Inflammatory macrophage (primary cell): Measurements from ENCODE around the gene CYP26B1.

ENCODE experiments used
- DNase-seq, 2 donors: peaks; one replicate each; pipeline ENCODE4 v3.0.0-alpha.2; 2020 to 2022

Gene CYP26B1

DNA sequence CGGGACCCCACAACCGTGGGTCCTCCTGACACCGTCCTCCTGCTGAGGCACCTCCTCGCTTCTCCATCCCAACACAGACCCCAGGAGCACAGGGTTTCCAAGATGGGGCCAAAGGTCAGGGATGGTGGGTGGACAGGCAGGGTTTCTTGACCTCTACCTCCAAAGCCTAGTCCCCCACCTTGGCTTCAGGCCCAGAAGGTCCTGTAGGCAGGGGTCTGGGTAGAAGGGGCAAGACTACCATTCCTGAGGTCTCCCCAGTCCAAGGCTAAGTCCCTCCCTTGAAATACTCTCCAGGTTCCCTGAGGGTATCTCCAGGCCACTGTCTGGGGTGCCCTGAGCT lies 7.1 kb downstream of the CYP26B1 start:
- no peak for DNase-seq

DNA sequence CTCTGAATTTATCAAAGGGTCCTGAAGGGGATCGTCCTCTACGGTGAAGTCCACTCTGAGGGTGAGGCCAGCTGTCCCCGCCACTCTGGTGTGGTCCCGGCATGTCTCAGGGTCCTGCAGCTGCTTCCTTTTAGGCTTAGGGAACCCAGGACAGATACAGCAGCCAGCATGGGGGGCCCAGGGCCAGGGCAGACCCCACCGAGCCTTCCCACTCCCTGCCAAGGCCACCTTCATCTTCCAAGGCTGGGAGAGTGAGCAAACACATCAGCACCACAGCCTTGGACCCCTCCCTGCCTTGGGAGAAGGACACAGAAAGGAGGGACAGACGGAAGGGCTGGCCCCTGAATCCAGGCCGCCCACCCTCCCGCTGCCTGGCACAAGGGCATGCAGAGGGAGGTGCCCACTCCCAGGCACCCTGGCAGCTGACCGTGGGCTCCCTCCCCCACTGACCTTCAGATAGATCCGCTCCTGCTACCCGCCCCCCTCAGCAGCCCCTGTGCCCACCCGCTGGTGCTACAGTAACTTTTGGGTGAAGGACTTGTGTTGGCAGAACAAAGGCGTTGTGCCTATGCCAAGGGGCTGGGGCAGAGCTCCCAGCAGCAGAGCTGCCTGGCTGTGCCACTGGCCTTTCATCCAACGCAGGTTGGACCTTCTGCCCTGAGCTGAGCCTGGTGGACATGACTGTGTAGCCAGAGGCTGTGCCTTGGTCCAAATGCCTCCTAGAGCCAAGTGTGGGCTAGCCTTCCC lies 7.6 kb downstream of the CYP26B1 start:
- DNase-seq: no peak

DNA sequence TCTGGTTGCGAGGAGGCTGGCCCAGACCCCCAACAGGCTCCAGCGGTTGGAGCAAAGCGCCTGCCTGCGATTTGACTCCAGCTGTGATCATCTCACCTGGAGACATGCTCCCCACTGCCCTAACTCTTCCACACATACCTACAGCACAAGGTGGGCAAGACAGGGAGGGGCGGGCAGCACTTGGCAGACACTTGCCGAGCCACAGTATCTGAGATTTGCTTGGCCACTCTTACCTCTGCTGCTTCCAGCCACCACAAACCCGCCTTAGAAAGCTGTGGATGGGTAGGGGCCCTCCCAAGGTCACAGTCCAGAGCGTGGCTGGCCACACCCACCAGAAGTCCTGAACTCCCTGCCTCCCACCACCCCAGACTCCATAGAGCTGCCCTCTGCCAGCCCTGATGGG lies 8.2 kb downstream of the CYP26B1 start:
- no peak for DNase-seq

DNA sequence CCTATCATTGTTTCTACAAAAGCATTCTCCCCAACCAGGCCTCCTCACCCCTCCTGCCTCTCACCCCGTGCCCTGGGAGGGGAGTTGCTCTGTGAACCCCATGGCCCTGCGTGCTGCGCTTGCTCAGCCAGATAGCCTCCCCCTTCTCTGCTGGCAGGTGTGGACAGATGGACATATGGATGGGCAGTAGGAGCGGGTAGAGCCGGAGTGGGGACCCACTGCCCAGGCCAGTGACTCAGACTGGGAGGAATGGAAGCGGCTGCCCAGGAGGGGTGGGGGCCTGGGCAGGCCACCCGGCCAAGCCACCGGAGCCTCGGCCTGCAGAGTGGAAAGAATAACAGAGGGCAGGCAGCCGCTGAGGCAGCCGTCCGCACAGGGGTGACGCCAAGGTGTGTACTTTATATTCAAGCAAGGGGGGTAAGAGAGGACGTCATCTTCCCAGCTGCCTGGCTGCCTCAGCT lies 8.7 kb downstream of the CYP26B1 start:
- no peak for DNase-seq

DNA sequence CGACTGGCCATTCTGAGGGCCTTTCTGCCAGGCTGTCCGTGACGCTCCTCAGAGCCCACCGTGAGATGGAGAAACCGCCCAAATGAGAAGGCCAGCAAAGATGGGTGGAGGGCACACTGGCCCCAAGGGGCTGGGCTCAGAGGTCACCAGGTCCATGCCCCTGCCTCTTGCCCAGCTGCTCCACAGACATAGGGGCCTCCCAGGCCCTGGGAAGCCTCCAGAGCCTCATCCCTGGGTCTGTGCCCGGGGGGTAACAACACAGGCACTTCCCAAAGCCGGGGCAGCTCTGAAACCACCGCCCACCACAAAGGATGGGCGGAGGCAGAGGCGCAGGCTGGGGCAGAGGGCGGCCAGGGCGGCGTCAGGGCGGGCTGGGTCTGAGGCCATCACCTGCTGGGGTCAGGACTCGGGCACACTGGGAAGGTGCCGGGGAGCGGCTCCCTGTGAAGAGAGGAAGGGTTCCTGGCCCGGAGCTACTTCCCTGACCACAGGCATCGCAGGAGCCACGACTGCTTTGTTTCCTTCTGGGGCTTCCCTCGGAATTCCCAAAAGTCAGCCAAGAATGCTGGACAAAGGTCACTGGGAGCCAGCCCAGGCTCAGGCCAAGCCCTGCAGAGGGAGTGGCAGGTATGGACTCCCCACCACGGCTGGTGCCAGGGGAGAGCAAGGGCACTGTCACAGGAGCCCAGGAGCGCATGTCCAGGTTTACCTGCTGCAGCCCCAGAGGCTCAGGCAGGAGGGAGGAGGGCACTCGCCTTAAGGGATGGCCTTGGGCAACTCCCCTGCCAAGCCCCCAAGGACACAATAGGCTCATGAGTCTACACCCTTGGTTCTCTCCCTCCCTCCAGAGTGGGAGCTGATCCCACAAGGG lies 9.4 kb downstream of the CYP26B1 start:
- DNase-seq: no peak

DNA sequence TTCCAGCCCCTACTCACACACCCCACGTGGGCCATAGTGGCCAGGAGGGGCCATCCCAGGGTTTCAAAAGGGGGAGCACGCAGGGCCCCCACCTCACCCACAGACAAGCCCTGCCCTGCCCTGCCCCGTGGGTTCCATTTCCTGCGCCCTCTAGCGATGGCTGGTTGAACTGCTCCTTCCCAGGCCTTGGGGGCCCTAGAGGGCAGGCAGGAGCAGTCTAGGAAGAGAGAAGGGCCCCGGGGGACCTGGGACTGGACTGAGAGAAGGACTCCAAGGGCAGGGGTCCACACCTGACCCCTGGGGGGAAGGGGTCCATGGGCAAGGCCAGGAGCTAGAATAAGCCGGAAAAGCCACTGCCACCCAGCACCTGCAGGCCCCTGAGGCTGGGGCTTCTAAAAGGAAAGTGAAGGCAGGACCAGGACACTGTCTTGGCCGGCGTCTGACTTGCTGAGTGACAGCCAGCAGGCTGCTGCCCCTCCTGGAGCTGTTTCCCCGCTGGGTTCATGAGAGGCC lies 10.1 kb downstream of the CYP26B1 start:
- DNase-seq: peak; percentile 35 to 50

DNA sequence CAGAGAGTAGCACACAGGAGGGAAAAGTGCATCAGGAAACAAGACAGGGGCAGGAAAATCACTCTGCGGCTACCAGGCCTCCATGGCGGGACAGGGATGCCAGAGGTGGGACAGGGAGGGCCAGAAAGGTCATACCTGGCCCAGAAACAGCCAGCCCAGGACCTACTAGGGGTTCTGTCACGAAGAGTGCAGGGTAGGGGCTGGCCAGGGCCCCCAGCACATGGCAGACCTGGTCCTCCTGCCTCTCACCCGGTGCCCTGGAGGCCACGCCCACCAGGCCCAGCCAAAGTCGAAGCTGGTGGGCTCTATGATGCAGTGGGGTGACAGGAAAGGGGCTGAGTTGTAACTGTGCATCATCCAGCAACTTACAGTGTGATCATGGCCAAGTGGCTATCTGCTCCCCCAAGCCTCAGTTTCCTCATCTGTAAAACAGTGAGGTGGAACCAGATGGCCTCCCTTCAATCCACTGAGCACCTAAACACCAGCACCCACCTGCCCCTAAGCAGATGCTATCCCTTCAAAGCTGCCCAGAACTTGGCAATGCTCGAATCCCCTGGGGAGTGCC lies 10.6 kb downstream of the CYP26B1 start:
- no peak for DNase-seq

DNA sequence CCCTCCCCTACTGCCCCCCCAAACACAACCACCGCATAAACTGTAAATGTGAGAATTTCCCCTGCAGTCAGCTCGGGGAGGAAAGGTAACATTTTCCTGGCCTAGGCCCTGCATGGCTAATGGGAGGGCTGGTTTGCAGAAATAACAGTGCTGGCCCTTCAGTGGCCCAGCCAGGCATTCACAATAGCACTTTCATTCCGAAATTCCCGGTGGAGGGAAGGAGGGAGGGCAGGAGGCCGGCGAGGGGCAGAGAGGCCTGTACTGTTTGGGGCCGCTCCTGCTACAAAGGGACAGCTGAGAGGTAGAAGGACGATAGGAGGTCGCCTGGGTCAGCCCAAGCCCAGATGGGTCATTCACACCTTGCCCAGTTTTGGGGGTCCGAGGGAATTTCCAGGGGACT lies 11.3 kb downstream of the CYP26B1 start:
- no peak for DNase-seq

DNA sequence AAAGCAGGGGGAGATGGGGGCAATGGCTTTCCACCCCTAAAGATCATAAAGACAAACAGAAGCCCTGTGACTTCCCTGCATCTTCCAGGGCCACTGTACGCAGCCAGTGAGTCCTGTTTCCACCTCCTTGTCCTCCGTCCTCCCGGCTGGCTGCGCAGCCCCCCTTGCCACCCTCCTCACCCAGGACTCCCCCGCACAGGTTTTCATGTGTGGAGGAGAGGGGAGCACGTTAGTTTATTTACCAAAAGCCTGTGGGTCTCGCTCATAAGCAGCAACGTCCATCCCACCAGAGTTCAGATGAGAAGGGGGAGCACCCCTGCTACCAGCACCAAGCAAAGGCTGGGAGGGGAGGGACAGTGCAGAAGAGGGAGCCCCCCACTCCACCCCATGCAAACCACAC lies 11.7 kb downstream of the CYP26B1 start:
- DNase-seq: no peak

DNA sequence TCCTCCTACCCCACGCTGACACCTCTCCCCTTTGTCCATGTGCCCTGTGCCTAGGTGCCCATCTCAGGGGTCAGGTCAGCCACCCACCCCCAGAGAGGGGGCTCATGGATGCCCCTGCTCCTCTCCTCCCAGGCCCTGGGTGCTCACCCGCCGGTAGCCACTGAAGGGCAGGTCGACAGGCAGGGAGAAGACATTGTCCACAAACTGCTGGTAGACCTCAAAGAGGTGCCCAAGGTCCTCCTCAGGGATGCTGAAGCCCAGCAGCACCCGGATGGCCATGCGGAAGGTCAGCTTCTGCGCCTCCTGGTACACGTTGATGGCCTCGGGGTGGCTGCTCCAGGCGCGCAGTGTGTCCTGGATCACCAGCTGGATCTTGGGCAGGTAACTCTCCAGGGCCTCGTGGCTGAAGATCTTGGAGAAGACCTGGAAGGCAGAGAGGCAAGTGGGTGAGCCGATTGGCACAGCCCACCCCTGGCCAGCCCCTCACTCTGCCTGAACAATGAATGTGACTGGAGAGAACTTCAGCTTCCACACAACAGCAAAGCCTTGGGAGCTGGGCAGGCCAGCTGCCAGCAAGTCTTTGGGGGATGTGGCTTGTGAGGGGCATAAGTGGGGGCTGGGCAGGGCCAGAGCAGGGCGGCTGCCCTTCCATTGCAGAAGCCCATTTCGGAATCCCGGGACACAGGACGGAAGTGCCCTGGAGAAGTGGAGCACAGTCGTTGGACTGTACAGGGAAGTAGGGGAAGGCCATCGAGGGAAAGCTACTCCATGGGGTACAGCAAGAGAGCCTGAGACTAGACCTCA lies 12.5 kb downstream of the CYP26B1 start:
- no peak for DNase-seq

DNA sequence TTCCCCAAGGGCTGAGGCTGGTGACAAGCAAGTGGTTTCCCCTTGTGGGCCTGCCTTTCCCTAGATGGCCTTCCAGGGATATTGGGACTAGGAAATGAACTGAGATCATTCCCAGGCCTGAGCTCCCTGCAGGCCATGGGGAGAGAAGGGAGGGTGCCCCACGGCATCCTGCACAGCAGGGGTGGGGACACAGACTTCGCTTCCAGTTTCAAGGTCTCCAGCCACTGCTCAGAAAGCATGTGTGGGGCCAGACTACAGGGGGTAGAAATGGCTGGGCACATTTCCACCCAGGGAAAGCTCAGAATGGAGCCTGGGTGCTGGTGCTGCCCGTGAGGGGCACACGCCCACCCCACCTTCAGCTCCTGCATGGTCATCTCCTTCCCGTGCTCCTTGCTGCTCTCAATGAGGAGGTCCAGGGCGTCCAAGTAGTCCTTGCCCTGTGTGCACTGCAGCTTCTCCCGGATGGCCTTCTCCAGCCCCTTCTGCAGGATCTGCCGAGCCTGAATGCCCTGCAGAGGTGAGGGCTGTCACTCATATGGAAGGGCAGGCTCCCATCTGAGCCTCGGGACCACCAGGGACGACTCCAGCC lies 13.2 kb downstream of the CYP26B1 start:
- DNase-seq: no peak

DNA sequence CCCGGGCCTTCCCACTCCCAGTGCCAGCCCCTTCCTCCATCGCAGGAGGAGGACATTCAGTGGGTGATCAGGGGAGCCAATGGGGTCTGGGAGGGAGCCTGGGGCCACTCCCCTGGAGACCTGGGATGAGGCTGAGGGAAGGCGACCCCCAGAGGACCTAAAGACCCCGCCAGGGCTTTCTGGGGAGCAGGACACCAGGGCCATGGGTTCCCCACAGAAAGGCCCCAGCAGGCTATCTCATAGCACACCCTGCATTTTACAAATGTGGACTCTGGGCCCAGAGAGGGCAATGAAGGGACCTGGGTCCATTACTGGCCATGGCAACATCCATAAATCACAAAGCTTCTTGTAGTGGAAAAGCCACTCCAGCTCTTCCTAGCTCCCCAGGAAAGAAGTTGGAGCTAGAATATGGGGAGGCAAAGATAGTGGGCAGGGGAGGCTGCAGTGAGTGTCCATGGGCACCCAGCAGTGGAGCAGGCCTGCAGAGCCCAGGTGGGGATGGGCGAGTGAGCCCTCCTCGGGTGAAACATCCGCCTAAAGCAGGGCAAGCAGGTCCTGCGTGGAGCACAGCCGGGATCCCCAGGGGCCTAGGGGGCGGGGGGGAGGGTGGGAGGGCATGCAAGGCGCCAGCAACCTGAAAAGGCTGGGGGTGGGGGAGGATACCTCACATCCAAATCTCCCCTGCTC lies 13.8 kb downstream of the CYP26B1 start:
- DNase-seq: no peak

DNA sequence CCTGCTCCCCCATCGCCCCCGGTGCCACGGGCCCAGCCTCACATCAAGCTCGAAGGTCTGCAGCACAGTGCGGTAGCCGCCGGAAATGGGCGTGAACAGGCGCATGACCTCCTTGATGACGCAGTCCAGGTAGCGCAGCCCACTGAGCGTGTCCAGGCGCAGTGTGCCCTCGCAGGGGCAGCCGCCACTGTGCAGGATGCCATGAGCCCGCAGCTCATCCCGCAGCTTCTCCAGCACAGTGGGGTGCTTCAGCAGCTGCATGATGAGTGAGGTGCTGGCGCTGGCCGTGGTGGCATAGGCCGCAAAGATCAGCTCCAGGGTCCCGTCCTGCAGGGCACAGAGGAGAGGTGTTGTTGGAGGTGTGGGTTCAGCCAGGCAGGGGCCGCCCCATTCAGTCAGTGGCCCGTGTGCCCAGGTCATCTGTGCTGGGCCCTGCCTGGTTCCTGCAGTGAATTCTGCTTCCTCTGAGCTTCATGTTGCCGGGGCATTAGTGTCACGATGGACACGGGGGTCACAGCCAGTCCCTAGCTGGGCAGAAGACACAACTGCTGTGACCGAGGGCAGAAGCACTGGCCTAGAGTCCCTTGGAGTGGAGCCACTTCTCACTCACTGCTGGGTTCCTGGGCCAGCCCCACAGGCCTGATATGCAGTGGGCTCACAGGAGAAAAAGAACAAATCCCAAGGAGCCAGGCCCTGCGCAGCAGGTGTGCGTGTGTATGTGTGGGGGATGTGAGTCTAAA lies 14.5 kb downstream of the CYP26B1 start:
- no peak for DNase-seq

DNA sequence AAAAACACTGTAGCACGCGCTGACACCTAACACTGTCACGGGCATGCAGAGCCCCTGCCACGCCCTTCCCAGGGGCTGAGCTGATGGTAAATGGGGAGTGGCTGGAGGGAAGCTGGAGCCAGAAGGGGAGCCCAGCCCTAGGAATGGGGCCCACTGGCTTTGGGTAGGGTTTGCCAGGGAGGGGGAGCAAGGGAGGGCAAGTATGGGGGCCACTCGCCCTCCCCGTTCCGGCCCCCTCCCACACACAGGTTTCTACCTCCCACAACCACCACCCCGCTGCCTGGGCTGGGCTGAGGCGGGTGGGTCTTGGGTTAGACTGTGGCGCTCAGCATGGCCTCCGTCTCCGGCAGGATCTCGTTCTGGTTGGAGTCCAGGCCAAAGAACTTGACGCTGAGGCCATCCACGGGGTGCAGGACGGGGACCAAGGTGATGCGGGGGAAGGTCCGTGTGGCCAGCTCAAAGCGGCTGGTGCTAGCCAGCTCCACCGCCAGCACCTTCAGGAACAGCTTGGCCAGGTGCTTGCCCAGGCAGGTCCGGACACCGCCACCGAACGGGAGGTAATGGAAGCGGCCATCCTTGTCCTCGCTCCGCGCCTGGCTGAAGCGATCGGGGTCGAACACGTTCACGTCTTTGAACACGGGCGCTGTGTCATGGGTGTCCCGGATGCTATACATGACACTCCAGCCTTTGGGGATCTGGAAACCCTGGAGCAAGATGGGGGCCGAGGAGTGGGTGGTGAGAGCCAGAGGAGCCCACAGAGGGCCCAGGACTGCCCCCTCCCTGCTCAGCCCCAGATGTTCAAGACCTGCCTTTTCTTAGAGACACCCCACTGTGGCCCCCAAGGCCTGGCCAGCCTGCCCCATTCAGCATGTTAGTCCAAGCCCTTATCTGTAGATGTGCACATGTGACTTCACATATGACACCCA lies 15.5 kb downstream of the CYP26B1 start:
- no peak for DNase-seq

DNA sequence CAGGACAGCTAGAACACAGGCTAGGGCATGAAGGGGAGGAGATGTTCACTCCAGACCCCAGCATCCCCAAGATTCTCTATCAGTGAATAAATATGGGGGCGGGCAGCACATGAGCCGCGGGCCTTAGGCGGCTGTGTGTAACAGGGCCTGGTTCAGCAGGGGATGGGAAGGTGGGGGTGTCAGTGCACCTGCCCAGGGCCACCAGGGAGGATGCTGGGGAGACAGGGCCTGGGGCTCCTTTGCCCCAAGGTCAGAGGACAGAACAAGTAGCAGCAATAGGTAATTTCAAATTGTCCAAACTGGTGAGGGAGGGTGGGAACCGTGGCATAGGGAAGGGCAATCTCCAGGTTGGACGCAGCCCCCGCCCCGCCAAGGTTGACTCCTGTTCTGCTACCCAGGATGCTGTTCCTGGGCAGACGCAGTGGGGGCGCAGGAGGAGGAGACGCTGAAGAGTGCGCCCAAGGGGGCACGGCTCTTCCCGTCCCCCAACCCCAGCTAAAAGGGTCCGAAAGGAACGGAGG lies 16.2 kb downstream of the CYP26B1 start:
- DNase-seq: no peak

DNA sequence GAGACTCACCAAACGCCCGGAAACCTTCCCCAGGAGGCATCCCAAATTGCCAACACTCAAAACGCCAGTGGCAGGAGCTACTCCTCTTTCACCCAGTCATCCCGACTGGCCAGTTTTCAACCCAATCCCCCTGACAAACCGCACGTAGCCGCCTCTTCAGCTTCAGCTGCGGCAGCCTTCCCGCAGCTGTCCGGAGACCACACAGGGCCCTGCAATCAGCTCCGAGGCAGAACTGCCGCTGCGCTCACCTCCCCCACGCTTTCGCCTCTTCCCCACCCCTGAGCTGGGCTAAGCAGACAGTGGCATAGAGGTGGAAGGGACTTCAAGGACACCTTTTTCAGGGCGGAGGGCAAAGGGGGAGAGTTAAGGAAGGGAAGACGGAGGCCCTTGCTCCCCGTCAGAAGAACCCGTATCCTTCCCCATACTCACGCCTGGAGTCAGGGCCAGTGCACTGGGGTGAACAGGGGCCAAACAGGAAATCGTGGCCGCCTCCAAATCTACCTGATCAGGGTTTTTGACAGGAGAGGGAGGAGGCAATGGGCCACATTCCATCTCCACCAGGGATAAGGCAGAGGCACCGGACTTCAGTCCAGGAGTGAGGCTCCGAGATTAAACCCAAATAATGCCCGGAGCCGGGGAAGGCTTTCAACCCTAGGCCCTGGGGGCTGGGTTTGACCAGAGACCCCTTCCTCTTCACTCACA lies 16.9 kb downstream of the CYP26B1 start:
- DNase-seq: no peak

DNA sequence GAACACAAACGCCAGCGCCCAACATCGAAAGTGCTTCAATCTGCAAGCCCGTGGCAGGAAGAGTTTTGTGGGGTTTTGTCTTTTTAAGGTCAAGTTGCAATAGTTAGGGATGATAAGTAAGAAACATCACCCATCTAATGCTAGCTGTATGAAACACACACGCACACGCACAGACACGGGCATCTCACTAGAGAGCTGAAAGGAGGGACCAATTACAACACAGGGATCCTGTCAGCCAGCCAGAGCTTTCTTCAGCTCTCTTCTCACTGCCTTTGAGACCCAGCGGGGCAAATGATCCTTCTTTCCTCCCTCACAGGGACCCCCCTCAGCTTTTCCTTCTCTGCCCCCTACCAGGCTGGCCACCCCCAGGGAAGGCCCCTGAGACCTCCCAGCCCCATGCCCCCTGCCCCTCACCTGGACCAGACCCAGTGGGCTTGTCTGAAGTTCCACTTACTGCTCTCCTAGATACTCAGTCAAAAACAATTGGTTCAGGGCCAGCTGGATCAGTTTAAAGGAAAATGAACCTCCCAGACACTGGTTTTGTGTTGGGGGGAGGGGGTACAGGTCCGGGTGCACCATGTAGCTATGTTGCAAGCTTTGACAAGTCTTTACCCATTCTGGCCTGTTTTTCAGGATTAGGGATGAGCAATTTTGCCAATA lies 17.9 kb downstream of the CYP26B1 start:
- no peak for DNase-seq

DNA sequence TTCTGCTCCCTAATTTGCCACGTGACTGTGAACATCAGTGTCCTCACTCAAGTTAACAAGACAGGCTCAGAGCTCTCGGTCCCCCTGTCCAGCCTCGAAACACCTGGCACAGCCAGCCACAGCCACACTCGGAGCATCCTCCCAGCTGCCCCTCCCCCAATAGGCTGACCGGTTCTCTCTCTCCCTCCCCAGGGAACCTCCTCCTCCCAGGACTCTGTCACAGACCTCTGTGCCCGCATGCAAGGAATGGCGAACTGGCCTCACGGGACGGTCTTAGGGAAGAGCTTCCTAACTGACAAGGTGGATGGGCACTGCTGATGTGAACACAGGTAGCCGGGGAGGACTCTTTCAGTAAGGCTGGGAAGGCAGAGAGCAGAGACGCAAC lies 18.8 kb downstream of the CYP26B1 start:
- DNase-seq: no peak
